ENCODE results near the gene ZNF385C. TPM values are rescaled to one million over a fixed set of nuclear protein-coding genes. Genes with fewer than 3 reads are reported as not detected.

The ZNF385C gene
- total RNA-seq, 1 donor from 2014 or later: not detected

DNA sequence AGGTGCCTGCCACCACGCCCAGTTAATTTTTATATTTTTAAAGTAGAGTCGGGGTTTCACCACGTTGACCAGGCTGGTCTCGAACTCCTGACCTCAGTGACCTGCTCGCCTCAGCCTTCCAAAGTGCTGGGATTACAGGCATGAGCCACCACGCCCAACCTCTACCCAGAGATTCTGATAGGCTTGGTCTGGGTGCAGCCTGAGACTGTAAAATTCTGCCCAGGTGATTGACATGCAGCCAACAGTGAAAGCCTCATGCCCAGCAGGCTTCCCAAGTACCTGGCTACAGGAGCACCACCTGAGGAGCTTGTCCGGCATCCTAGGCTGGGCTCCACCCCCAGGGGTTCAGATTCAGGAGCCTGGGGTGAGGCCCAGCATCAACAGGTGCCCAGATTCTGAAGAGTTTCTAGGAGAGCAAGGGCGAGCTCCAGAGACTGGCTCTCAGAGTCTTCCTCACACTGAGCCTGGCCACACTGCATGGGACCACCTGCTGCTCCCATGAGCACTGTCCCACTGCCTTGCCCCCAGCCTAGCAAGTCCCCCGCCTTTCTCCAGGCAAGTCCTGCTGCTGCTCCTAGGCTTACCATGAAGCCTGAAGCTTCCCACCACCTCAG lies 16.6 kb downstream of the ZNF385C start:
- TF ChIP-seq, protein P1, sequence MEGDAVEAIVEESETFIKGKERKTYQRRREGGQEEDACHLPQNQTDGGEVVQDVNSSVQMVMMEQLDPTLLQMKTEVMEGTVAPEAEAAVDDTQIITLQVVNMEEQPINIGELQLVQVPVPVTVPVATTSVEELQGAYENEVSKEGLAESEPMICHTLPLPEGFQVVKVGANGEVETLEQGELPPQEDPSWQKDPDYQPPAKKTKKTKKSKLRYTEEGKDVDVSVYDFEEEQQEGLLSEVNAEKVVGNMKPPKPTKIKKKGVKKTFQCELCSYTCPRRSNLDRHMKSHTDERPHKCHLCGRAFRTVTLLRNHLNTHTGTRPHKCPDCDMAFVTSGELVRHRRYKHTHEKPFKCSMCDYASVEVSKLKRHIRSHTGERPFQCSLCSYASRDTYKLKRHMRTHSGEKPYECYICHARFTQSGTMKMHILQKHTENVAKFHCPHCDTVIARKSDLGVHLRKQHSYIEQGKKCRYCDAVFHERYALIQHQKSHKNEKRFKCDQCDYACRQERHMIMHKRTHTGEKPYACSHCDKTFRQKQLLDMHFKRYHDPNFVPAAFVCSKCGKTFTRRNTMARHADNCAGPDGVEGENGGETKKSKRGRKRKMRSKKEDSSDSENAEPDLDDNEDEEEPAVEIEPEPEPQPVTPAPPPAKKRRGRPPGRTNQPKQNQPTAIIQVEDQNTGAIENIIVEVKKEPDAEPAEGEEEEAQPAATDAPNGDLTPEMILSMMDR (conservative IDR thresholded peaks at IDR 0.05; ENCODE audit: low read depth, low read length): no peak
- no peak overlapping the region for H3K4me3 ChIP-seq (ENCODE audit: low read depth, low read length)
- DNase-seq (ENCODE audit: low read depth): no peak

DNA sequence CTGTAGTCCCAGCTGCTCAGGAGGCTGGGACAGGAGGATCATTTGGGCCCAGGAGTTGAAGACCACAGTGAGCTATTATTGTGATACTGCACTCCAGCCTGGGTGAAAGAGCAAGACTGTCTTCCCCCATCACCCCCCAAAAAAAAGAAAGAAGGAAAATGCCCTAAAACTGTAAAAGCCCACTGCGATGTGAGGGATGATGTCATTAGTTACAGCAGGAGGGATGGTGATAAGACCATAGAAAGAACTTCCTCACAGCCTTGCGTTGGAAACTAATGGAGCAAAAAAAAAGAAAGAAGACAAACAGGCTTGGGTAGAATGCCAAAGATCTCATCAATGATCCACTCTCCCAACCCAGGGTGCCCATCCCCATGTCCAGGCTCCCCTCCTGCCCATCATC lies 18.7 kb downstream of the ZNF385C start:
- no peak overlapping the region for H3K4me3 ChIP-seq (ENCODE audit: low read depth, low read length)
- no peak for DNase-seq (ENCODE audit: low read depth)
- TF ChIP-seq, protein P1 (conservative IDR thresholded peaks at IDR 0.05; ENCODE audit: low read depth, low read length): no peak

DNA sequence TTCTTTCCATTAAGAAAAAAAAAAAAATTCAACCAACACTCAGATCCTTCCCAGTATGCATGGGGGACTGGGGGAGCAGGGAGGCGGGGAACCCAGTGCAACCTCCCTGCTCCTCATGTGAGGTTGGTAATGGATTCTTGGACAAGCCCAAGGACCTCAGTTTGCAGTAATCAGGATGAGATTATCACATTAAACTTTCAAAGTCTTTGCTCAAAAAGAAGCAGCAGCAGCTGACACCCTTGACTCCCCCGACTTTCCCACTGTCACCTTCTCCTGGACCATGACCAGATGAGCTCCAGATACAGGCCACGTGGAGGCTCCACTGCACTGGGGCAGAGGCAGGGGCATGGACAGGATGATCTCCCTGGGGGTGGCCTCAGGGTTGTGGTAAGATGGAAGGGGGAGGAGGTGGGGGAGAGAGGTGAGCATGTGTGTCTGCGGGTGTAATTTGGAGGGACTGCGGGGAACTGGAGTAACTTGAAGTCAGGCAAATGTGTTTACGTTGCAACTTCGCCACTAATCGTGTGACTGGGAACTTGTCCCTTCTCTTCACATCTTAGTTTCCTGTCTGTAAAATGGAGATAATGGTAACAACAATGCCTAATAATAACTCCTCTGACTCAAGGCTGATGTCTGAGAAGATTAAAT lies 19.8 kb downstream of the ZNF385C start:
- TF ChIP-seq, protein P1 (conservative IDR thresholded peaks at IDR 0.05; ENCODE audit: low read depth, low read length): no peak
- no peak overlapping the region for H3K4me3 ChIP-seq (ENCODE audit: low read depth, low read length)
- DNase-seq (ENCODE audit: low read depth): no peak

DNA sequence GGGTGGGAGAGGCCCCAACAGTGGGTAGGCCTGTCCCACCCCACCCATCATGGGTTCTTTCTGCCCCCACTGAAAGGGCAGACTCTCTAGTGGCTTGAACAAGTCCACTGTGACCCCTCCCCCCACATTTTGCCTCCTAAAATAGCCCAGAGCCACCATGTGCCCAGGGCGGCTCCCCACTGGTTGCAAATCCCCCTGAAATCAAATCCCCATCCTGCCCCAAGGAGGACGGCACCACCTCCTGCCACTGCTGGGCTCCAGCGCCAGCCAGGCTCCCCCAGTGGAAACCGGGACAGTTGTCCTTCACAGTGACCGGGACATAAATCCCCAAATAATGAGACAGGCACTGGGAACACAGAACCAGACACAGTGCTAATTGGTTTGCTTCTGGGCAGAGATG lies 20.5 kb downstream of the ZNF385C start:
- no peak for DNase-seq (ENCODE audit: low read depth)
- TF ChIP-seq, protein P1 (conservative IDR thresholded peaks at IDR 0.05; ENCODE audit: low read depth, low read length): no peak
- H3K4me3 ChIP-seq (ENCODE audit: low read depth, low read length): no peak overlapping the region

DNA sequence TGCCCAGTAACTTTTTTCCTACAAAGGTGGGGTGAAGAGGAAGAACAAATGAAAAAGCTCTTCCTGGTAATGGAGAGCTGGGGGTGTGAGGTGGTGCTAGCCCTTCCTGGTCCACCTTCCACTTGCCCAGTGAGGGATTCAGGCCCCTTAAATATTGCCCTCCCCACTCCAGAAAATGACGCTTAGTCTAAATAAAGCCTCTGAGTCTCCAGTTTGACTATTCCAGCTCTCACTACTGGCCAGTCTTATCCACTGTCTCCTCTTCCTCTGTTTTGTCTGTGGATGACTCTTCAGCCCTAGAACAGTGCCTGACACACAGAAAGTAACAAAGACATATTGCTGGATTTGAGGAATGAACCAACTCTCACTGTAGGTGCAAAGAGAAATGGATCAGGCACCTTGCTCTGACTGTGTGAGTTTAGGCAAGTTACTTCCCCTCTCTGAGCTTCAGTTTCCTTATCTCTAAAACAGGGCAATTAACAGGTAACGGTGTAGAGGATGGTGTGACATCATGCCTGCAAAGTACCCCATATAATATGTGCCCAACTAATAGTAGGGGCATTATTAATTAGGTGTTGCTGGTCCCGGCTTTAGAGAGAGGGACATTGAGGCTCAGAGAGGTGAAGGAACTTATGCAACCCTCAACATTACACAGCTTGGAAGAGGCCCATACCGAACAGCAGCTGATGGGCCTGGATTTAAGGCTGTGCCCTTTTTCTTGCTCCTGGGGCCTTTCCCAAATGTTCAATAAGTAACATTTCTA lies 21.3 kb downstream of the ZNF385C start:
- TF ChIP-seq, protein P1 (conservative IDR thresholded peaks at IDR 0.05; ENCODE audit: low read depth, low read length): no peak
- no peak overlapping the region for H3K4me3 ChIP-seq (ENCODE audit: low read depth, low read length)
- no peak for DNase-seq (ENCODE audit: low read depth)

DNA sequence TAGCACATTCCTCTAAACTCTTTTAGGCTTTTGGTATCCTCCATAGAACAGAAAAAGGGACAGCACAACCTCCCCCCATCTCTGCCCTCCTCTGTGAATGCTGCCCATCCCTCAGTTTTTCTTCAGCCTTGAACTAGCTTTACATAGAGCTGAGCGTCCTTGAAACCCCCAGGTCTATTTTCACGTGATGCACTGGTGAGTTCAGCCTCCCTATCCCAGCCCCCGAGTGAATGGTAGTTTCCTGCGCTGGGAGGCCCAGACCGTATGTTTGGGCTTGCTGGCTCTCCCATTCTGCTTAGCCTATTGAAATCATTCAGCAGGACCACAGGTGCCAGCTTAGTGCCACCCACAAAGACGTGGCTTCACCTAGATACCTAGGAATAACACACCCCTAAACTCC lies 22.5 kb downstream of the ZNF385C start:
- TF ChIP-seq, protein P1 (conservative IDR thresholded peaks at IDR 0.05; ENCODE audit: low read depth, low read length): no peak
- H3K4me3 ChIP-seq (ENCODE audit: low read depth, low read length): no peak overlapping the region
- no peak for DNase-seq (ENCODE audit: low read depth)

Measured in epithelial cell of proximal tubule (primary cell).